Adrenal gland (tissue), 12 donors: ENCODE results near the gene UFD1. TPM values are rescaled to one million over a fixed set of nuclear protein-coding genes. Genes with fewer than 3 reads are reported as not detected.
A peak's percentile ranks its signal among the peaks of the same experiment; 100 is the strongest.

Source experiments
- DNase-seq, 7 donors: peaks; one replicate each; pipeline ENCODE4 v3.0.0-alpha.2; 2019 to 2020
- H3K27ac ChIP-seq, 5 donors: fragments of 200-600 bp; sonication (generic) in 4 of 5; 1 replicate in 3 of 5; 2 replicates in 2 of 5; pipeline versions ENCODE4 v1.5.1 to v1.8.0; 2016 to 2020; ENCODE audit warnings: mild to moderate bottlenecking in 1 of 5
- H3K27me3 ChIP-seq: fragments of 200-600 bp; 2 replicates; pipeline ENCODE4 v1.8.0; 2021
- H3K36me3 ChIP-seq, 2 donors: fragments of 200-600 bp; replicated peaks in 1 of 2; 1 replicate in 1 of 2; 2 replicates in 1 of 2; pipeline versions ENCODE4 v1.5.1 to v1.8.0; 2018 to 2022
- H3K4me1 ChIP-seq, 2 donors: fragments of 200-600 bp; replicated peaks in 1 of 2; 1 replicate in 1 of 2; 2 replicates in 1 of 2; pipeline versions ENCODE4 v1.5.1 to v1.8.0; 2018 to 2021
- H3K4me3 ChIP-seq, 4 donors: fragments of 200-600 bp; sonication (generic) in 3 of 4; one replicate each; pipeline ENCODE4 v1.5.1; 2016 to 2018
- H3K9me3 ChIP-seq, 3 donors: fragments of 200-600 bp; sonication (generic) in 1 of 3; replicated peaks in 1 of 3; 1 replicate in 2 of 3; 2 replicates in 1 of 3; pipeline versions ENCODE4 v1.5.1 to v1.8.0; 2016 to 2021
- CTCF ChIP-seq, 6 experiments: fragments of 450-650 bp in 4 of 6; fragments of 200-600 bp in 2 of 6; sonication (generic) in 1 of 6; IDR thresholded peaks; 1 replicate in 5 of 6; 2 replicates in 1 of 6; pipeline versions ENCODE4 v1.5.1 to v1.8.0; 2016 to 2021; ENCODE audit warnings: antibody characterized with exemption in 6 of 6, mild to moderate bottlenecking in 2 of 6, moderate library complexity in 1 of 6
- POLR2A ChIP-seq, 2 donors: fragments of 450-650 bp; IDR thresholded peaks; one replicate each; pipeline ENCODE4 v1.6.1; 2017; ENCODE audit warnings: antibody characterized with exemption in 2 of 2, mild to moderate bottlenecking in 2 of 2, moderate library complexity in 1 of 2
- WGBS, 4 donors: extraction: QIAGEN DNeasy Blood & Tissue Kit in 2 of 4; methylation state at CpG; one replicate each; pipeline versions ENCODE4 v1.1.5 to v1.1.7; 2013 to 2017; 5-methylcytosine and 5-hydroxymethylcytosine counted together
- intact Hi-C, 2 donors: fragments of 100-400 bp; cut with DNase I; formaldehyde crosslinking; loops; one replicate each; pipeline versions ENCODE4 v1.14.1 to v1.15.0; 2022 to 2023
- polyA plus RNA-seq, 3 donors: library from polyadenylated mRNA; stranded (reverse); fragments of 200-250 nt in 2 of 3; fragments of 350-450 nt in 1 of 3; fragmentation: Illumina TruSeq in 1 of 3; extraction: RNeasy Lipid Tissue Mini Kit (QIAGEN cat#74804) in 1 of 3; gene quantifications; one replicate each; pipeline ENCODE4 v1.2.3, GENCODE V29; 2013 to 2014
- total RNA-seq, 9 donors: library from RNA; depleted of rRNA in 4 of 9; stranded (reverse); fragments of >200 nt in 4 of 9; fragments of 120-200 nt in 1 of 9; fragmentation: NEBNext Ultra II Directional in 1 of 9; extraction: Animal tissue kit (Norgen Biotek cat#: 25700) in 1 of 9; gene quantifications; one replicate each; pipeline versions ENCODE4 v1.1.0 to v1.2.4, GENCODE V29; 2013 to 2023
- donor health status: healthy with polysubstance abuse.
- donor health status: Bipolar disorder and iron deficiency.
- donor health status: DM: yes; HTN: yes; CAD: no.
- donor health status: DM: no; HTN: no; CAD: no.
- donor health status: DM: no; HTN: no; CAD: no.
- donor health status: DM: yes; HTN: yes; CAD: no.

Gene UFD1
- total and polyA plus RNA-seq, 12 donors: 20.1 to 128 (median 45.6) TPM

DNA sequence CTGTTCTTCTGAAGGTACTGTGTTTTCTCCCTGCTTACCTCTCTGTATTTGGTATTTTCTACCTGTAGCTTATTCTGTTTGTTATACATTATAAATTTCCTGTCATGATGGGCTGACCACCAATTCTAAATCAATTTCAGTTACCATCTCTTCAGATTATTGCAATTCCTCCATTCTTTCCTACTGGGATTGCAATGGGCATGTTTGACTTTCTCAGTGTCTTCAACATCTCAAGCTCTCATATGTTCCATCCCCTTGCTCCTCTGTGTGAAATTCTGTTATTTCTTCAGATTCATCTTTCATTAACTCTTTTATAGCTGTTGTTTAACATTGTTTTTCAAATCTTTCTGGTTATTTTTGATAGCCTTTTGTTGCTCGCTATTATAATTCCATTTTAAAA, 16.0 kb downstream of the UFD1 start:
- intact Hi-C loops: no loop called here
- 90 to 99% (median 96%) methylated on average over 1 of the region's 1 CpG for WGBS, 4 donors
- TF ChIP-seq CTCF (IDR thresholded peaks at IDR 0.05): no peak
- no peak for TF ChIP-seq POLR2A (IDR thresholded peaks at IDR 0.05)
- H3K27me3 ChIP-seq: no peaks in the 10 kb centered on the region
- H3K27ac ChIP-seq: peak overlapping the region in 1 of 5 donors; percentile 23
- H3K4me1 ChIP-seq: no peaks in the 10 kb centered on the region
- no peak overlapping the region for H3K4me3 ChIP-seq
- no peak for DNase-seq
- H3K36me3 ChIP-seq: peaks cover 0 to 79% of the 10 kb centered on the region in 2 donors
- no peaks in the 10 kb centered on the region for H3K9me3 ChIP-seq

- Histone ChIP-seq H3K4me1 (no peaks in the 10 kb centered on the region), H3K4me3 (no peak overlapping the region), H3K27ac (no peak overlapping the region), H3K27me3 (no peaks in the 10 kb centered on the region), H3K36me3 (peaks cover 0 to 77% of the 10 kb centered on the region in 2 donors), H3K9me3 (no peaks in the 10 kb centered on the region)
- DNase-seq: no peak
- intact Hi-C loops: no loop called here
- TF ChIP-seq CTCF (IDR thresholded peaks at IDR 0.05) (no peak), POLR2A (IDR thresholded peaks at IDR 0.05) (no peak)
- 73 to 94% (median 90%) methylated on average over 1 of the region's 1 CpG for WGBS, 4 donors
Observed at GRCh38 chr22:19461506-19461905, 17.5 kb downstream of the UFD1 start.

- no peak for DNase-seq
- 67 to 82% (median 80%) methylated on average over 2 of the region's 2 CpGs for WGBS, 4 donors
- H3K36me3 ChIP-seq: peaks cover 0 to 77% of the 10 kb centered on the region in 2 donors
- no peaks in the 10 kb centered on the region for H3K9me3 ChIP-seq
- no peak overlapping the region for H3K27ac ChIP-seq
- no peak for TF ChIP-seq POLR2A (IDR thresholded peaks at IDR 0.05)
- no peak for TF ChIP-seq CTCF (IDR thresholded peaks at IDR 0.05)
- H3K27me3 ChIP-seq: no peaks in the 10 kb centered on the region
- no peak overlapping the region for H3K4me3 ChIP-seq
- no peaks in the 10 kb centered on the region for H3K4me1 ChIP-seq
- intact Hi-C loops: no loop called here
Observed at GRCh38 chr22:19460036-19460435, 19.0 kb downstream of the UFD1 start.

GRCh38 chr22:19457828-19458428, 21.1 kb downstream of the UFD1 start:
- Histone ChIP-seq H3K27ac (no peak overlapping the region), H3K4me1 (no peaks in the 10 kb centered on the region), H3K27me3 (no peaks in the 10 kb centered on the region), H3K9me3 (no peaks in the 10 kb centered on the region), H3K4me3 (no peak overlapping the region), H3K36me3 (peaks cover 0 to 77% of the 10 kb centered on the region in 2 donors)
- DNase-seq: no peak
- intact Hi-C loops: no loop called here
- 84 to 98% (median 93%) methylated on average over 6 to 8 of the region's 8 CpGs for WGBS, 4 donors
- no peak for TF ChIP-seq POLR2A (IDR thresholded peaks at IDR 0.05)
- no peak for TF ChIP-seq CTCF (IDR thresholded peaks at IDR 0.05)
